A549 treated with AZD9567 at 1 μM for 4 hours (cell line): ENCODE data around the gene SLC36A4. TPM values are rescaled to one million over a fixed set of nuclear protein-coding genes. Genes with fewer than 3 reads are reported as not detected.

Experiments used
- total RNA-seq: library from RNA; stranded (reverse); fragments of 200-300 nt; extraction: Qiagen RNA extraction; gene quantifications from 5 replicates; pipeline ENCODE4 v1.2.3, GENCODE V29; 2022; ENCODE audit not compliant: insufficient read depth

Gene SLC36A4
- total RNA-seq = 12.0 to 17.1 TPM (median 15.2 TPM) in 5 replicates

DNA sequence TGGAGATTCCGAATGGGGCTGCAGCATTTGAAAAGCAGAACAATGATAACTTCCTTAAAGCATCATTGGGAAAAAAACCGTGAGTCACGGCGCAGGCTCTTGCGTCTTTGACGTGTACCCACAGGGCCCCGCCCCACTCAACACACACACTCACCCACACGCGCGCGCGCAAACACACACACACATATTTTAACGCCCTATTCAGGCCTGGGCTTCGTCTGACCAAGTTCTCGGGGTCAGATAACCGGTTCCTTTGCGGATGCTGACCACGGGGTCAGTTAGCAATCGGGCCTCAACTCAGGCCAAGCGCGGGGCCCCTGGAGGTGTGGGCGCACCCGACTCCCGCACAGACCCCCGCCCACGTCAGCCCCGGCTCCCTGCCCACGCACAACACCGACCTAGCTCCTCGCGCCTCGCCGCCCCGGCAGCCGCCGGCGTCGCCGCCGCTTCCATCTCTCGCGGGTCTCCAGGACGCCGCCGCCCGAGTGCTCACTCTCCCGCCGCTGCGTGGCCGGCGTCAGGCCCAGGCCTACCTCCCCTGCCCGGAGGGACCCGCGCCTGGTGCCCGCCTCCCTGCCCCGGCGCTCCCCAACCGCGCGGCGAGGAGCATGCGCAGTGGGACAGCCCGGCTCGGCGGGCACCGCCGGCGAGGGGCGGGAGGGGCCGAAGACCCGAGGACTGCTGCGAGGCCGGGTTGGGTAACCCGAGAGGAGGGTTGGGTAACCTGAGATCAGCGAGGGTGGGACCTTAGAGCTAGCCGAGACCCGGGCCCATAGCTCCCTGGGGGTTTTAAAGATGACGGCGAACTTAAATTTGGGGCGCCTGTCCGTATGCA is at the start of gene SLC36A4:
Gene SLC36A4 (minus strand): TSS at position 612 of the 835 bp plus-strand sequence. CDS start 159 bp downstream, at position 453.

Other genes starting within 250 kb of the SLC36A4 start
- not detected in 5 replicates for gene MTNR1B, start 228.3 kb downstream of the SLC36A4 start, total RNA-seq
- not detected in 5 replicates for gene DEUP1, start 132.8 kb upstream of the SLC36A4 start, total RNA-seq